ENCODE measurements around the gene AUTS2.

Gene AUTS2

DNA sequence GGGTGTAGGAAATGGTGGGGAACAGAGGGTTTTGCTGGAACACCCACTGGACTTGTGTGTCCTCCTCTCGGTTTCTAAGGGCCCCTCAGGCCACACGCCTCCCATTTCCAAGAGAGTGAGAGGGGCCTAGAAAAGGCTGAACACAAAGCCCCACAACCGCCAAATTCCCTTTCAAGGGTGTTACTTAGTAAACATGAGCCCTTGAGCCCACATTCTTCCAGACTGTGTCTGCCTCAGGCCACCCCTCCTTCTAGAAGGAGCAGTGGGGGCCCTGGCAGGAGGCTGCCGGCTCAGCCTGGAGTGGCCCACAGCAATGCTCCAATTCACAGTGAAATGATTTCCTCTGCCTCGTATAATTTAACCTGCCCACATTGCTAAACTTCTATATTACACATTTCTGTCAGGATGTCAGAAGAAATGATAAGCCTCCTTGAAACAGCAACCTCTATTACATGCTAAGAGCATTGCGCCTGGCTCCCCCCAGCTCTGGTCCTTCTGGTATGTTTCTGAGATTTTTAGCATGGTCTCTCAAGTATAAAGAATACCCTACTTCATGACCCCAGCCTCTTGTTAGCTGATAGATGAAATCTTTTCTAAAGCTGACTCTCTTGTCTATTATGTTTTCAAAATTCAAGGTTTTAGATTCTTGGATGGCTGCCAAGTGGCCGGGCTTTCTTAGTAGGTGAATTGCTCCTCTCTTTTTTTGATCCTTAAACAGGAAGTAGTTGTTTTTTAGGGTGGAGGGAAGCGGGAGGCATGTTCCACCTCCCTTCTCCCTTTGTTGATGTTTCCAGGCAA is 859.8 kb downstream of the AUTS2 start:
- no peak for DNase-seq

DNA sequence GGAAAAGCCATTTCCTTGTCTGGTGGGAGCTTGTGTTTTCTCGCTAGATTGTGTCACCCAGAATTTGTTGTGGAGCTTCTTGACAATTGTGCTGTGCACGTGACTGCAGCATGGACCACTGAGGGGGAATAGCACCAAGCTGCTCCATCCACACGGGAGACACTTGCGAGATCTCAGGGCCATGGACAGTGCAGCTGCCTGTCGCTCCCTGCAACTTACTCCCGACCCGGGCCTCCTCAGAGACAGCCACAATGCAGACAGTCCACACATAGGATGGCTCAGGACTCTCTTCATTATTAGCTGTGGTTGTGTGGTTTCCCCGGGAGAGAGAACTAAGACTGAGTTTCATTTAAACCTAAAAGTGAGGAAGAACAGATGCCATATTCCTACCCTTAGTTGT is 860.5 kb downstream of the AUTS2 start:
- no peak for DNase-seq

DNA sequence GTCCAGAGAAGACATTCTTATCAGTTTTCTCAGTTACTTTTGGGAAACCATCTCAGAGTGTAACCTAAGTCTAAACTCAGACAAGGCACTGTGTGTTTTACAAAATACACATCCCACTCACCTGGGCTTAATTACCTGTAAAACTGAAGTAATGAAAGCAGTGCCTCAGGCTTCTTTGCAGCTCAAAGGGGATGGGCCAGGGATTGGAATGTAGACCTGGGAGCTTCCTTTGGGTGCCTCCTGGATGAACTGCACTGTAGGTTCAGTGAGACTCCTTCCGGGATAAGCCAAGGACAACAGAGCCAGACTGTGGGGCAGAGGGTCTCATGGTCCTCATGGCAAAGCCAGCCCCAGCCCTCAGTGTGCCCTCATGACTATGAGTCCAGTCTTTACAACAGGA is 861.3 kb downstream of the AUTS2 start:
- DNase-seq, result no peak

DNA sequence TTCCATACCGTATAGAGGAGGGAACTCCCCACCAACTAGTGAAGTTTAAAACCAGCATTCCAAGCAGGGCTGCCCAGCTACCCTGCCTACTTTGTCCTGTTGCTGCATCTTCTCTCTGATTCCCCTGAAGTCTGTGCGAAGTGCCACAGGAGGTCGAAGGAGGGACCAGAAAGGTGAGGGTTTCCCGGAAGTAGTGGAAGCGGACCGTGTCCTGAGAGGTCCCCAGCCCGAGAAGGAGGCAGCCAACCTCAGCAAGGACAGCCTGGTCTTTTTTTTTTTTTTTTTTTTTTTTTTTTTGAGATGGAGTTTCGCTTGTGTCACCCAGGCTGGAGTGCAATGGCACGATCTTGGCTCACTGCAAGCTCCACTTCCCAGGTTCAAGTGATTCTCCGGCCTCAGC is 861.8 kb downstream of the AUTS2 start:
- no peak for DNase-seq

DNA sequence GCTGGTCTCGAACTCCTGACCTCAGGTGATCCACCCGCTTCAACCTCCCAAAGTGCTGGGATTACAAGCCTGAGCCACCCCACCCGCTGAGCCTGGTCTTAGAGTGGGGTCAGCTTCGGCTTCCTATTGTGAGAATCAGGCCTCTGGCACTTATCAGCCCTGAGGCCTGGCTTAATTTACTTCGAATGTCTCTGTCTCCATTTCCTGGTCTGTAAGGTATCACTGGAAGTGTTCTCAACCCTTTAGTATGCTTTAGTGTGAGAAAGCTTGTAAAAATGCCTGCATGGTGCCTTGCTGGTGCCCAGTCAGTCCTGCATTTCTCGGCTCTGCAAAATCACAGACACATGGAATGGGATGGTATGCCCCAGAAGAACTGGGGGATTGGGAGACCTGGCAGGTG is 862.3 kb downstream of the AUTS2 start:
- no peak for DNase-seq

GRCh38 chr7:70463352-70463938 is 865.2 kb downstream of the AUTS2 start:
- no peak for DNase-seq

DNA sequence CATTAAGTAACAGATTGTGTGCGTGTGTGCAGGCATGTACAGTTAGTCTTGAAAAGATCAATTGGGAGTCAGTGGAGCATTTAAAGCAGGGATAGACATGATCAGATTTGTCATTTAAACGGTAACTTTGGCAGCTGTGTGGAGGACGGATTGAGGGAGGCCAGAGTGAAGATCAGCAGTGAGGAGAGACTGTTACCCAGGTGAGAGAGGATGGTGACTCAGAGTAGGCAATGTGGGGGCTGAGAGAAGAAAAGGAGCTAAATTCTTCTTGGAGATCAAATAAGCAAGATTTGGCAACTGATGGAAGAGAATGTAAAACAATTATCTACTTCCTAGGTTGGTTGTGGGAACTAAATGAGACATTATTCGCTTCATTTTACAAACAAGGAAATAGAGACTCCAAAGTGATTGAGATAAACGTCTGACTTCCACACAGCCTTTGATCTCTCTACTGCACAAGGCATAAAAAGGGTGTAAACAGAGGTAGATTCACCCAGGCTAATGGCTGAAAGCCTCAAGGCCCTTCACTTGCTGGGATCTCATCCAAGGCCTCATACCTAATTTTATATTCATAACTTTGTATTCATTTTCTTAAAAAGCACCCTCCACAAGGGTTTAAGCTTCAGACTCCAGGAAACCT is 868.6 kb downstream of the AUTS2 start:
- no peak for DNase-seq

- DNase-seq, result no peak
These were observed 872.5 kb downstream of the AUTS2 start for GRCh38 chr7:70470746-70471145.

DNA sequence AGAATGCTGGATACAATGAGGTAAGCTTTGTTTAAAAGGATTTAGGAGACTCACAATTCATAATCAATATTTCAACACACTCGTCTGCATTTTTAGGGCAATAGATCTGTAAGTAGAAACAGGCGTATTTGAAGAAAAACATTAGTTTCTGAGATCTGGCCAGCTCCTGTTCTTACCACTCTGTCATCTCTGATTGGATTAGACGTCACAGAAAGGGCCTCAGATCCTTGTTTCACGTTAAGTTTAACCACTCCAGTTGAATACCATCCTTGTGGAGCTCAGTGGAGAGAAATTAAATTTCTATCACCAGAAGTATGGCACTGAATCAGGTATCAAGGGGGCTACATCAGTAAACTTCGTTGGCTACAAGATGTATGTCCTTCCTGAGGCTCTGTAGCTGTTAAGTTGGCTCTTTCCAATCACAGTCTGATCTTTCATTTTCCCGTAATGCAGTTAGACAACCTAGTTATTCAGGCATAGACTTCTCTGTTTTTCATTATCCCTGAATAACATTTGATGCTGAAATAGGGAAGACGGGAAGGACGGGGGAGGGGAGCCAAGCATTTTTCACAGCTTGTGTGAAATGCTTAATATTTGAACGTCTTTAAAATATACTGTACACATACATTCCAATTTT is 874.4 kb downstream of the AUTS2 start:
- DNase-seq, result no peak

- no peak for DNase-seq
These were observed 876.5 kb downstream of the AUTS2 start for GRCh38 chr7:70474639-70475234.

DNA sequence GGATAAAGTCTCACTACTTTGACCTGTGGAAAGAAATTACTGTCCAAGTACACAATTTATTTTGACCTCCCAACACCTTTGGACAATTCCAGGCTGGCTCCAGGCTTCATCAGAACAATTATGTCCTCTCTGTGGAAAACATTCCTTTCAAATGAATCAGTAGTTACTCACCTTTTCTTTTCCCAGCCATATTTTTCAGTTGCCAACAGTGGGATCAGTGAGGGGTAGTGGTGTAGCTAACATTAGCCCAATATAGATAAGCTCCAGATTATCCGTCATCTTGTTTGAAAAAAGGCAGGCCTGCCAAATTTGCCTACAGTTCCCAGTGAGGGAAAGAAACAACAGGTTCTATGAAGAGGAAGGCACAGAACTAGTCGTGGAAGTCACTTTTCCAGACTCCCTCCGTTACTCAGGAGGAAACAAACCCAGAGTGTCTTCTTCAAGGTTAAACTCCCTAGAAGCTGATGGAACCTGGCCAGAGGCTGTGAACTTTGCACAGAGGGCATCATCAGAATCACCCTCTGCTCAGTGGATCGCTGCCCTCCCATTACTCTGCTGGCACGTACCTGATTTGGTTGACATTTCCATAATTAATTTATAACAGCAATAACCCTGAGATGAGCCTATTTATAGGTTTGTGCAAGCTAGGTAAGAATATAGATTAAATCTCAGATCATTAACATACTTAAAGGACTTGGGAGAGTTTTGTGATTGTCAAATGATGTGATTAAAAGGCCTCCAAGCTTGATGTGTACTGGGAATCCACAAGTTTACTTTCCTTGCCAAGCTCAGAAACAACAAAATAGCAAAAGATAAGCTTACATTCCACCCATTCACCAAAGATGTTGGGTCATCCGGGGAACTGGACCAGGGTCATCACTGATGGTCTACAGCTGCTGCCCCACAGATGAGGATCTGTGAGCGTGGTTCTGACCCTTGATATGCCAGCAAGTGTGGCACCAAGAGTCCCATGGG is 879.0 kb downstream of the AUTS2 start:
- DNase-seq, result no peak

GRCh38 chr7:70479153-70480021 is 881.1 kb downstream of the AUTS2 start:
- DNase-seq, result no peak

GRCh38 chr7:70480927-70481569 is 882.8 kb downstream of the AUTS2 start:
- DNase-seq, result no peak

DNA sequence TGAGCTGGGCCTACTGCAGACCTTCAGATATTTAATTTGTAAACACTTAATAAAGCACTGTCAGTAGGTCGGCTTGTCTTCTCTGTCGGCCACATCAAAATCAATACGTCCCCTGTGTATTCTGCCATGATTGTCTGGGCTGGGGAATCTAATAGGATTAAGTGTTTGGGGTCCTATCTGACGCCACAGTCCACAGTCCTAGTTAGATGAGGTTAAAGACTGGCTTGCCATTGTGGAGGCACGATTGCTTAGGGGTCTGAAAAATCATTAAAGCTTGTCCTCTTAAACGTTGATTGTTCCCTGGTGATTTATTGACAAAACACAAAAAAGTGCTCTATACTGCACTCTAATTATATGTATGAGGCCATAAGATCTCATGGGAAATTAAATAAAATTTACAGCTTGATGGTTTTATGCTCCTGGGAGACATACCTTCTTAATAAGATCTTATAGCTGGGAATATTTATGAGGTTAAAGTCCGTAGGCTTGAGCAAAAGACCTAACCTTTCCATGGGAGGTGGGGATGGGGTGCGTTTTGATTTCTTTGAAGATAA is 883.4 kb downstream of the AUTS2 start:
- no peak for DNase-seq

DNA sequence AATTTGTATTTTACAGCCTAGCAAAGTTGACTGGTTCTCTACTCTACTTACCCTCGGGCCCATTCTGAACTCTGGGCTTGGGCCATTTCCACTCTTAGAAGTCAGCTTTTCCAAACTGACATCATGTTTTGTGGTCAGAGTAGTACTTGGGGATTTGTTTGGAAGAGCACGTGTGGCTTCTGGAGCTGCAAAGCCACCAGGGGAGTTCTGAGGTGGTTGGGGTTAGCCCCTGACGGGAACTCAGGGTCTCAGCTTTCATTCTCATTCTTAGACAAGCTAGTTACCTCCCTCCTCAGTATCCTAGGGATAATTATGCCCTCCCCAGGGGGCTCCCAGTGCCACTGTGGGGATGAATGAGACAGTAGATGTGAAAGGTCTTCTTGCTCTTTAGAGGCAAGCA is 886.0 kb downstream of the AUTS2 start:
- no peak for DNase-seq

DNA sequence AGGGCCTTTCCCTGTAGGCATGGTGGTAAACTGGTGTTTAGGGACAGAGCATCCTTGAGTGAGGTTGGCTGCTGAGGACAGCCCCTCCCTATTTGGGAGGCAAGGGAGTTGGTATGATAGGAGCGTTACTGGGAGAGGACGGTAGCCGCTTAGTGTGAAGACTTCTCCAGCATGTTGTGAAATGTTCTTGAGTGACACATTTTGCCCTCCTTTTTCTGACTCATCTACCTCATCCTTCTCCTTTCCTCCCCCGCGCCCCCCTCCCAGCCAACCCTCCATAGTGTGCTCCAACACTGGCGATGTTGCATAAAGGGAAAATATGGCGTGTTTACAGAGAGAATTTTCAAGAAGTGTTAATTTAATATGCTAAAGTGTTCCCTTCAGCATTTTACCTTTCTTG is 888.7 kb downstream of the AUTS2 start:
- DNase-seq, result no peak

- DNase-seq, result no peak
These were observed 889.2 kb downstream of the AUTS2 start for GRCh38 chr7:70487428-70487827.

GRCh38 chr7:70487886-70488285 is 889.6 kb downstream of the AUTS2 start:
- DNase-seq, result no peak

DNA sequence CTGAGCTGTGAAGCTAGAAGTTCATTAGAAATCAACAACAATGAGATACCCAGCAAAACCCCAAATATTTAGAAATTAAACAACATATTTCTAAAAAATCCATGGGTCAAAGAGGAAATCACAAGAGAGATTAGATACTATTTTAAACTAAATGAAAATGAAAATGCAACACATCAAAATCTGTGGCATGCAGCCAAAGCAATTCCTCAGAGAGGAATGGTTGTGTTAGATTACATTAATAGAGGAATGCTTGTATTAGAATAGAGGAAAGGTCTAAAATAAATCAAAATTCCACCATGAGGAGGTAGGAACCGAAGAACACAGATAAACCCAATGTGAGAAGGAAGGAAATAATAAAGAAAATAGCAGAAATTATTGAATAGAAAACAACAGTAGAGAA is 891.5 kb downstream of the AUTS2 start:
- no peak for DNase-seq

DNA sequence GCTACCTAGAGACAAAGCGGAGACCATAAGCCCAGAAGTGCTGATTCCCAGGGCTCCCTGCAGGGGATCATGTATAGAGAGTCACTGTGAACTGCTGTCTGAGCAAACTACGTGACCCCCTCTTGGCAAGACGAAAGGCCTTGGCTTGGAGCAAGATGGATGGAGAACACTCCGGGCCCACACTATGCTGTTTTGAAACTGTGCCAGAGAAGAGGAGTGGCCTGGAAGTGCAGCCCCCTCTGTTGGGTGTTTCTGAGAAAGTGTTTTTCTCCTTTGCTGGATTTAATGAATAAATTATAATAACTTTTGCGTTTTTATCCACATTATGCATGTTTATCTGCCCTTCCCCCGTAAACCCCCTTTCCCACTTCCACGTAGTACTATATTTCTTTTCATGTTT is 894.4 kb downstream of the AUTS2 start:
- no peak for DNase-seq

Data from T-helper 1 cell (primary cell).